CD4-positive, alpha-beta T cell (primary cell): ENCODE data around the gene USP40. TPM values are rescaled to one million over a fixed set of nuclear protein-coding genes. Genes with fewer than 3 reads are reported as not detected.

Experiments used
- ATAC-seq: fragments of 200-7000 bp; cut with Tn5 transposase; one replicate; pipeline ENCODE4 v1.10.0; 2022; ENCODE audit warnings: mild to moderate bottlenecking; ENCODE audit not compliant: poor library complexity
- CTCF ChIA-PET: fragments of 350-600 bp; sonication (Branson Sonifier 250); formaldehyde crosslinking; loops from one replicate; lab custom pipeline; 2021; ENCODE audit warnings: antibody characterized with exemption, inconsistent platforms; lab: Charles Lee
- POLR2A ChIA-PET: fragments of 350-600 bp; sonication (Branson Sonifier 250); formaldehyde crosslinking; loops from one replicate; lab custom pipeline; 2021; ENCODE audit warnings: antibody characterized with exemption, inconsistent platforms; lab: Charles Lee
- DNase-seq, 14 experiments: peaks; one replicate each; pipeline ENCODE4 v3.0.0-alpha.2; 2013 to 2020; ENCODE audit warnings: mixed read lengths in 2 of 14
- H3K27ac ChIP-seq, 2 donors: one replicate each; pipeline versions ENCODE4 v1.5.1 to v1.7.0; 2013; ENCODE audit warnings: low read length in 2 of 2, low read depth in 1 of 2, mild to moderate bottlenecking in 1 of 2
- H3K27me3 ChIP-seq, 2 experiments: 1 replicate in 1 of 2; 2 replicates in 1 of 2; pipeline versions ENCODE4 v1.6.1 to v1.7.0; 2013; ENCODE audit warnings: low read length in 2 of 2, control low read depth in 1 of 2, mild to moderate bottlenecking in 1 of 2, moderate library complexity in 1 of 2; ENCODE audit not compliant: insufficient read depth in 2 of 2, control insufficient read depth in 1 of 2
- H3K36me3 ChIP-seq: one replicate; pipeline ENCODE4 v1.6.1; 2013; ENCODE audit warnings: low read length, control low read depth; ENCODE audit not compliant: insufficient read depth
- H3K4me1 ChIP-seq: one replicate; pipeline ENCODE4 v1.6.1; 2013; ENCODE audit warnings: low read length, control low read depth; ENCODE audit not compliant: insufficient read depth
- H3K4me3 ChIP-seq: one replicate; pipeline ENCODE4 v1.5.1; 2013; ENCODE audit warnings: mild to moderate bottlenecking, low read length, moderate library complexity
- H3K9me3 ChIP-seq, 2 experiments: 1 replicate in 1 of 2; 2 replicates in 1 of 2; pipeline versions ENCODE4 v1.6.1 to v1.7.0; 2013; ENCODE audit warnings: low read length in 2 of 2, mild to moderate bottlenecking in 2 of 2, control low read depth in 1 of 2, moderate library complexity in 1 of 2; ENCODE audit not compliant: control insufficient read depth in 1 of 2, insufficient read depth in 1 of 2
- H3K27ac Mint-ChIP-seq: one replicate; pipeline ENCODE4 v1.8.0; 2020; ENCODE audit warnings: mixed read lengths
- H3K27me3 Mint-ChIP-seq: one replicate; pipeline ENCODE4 v1.8.0; 2021; ENCODE audit warnings: mixed read lengths
- H3K36me3 Mint-ChIP-seq: one replicate; pipeline ENCODE4 v1.8.0; 2021; ENCODE audit warnings: low read depth, mixed read lengths
- H3K4me1 Mint-ChIP-seq: one replicate; pipeline ENCODE4 v1.8.0; 2021; ENCODE audit warnings: low read depth, mixed read lengths
- H3K4me3 Mint-ChIP-seq: one replicate; pipeline ENCODE4 v1.8.0; 2020; ENCODE audit warnings: mild to moderate bottlenecking, mixed read lengths
- H3K9me3 Mint-ChIP-seq: one replicate; pipeline ENCODE4 v1.8.0; 2020; ENCODE audit warnings: mixed read lengths
- CTCF ChIP-seq: fragments of 200-600 bp; IDR thresholded peaks from one replicate; pipeline ENCODE4 v1.8.0; 2022; ENCODE audit warnings: antibody characterized with exemption, mild to moderate bottlenecking
- intact Hi-C, 2 experiments: fragments of 100-400 bp; cut with DNase I in 1 of 2; cut with micrococcal nuclease in 1 of 2; formaldehyde crosslinking; loops; one replicate each; pipeline versions ENCODE4 v1.15.1 to v1.9.0; 2023 to 2025; cut with DNase I, micrococcal nuclease
- total RNA-seq, 174 experiments: library from RNA in 2 of 174; stranded (reverse) in 2 of 174; gene quantifications; one replicate each; pipeline ENCODE4 v1.2.3 and lab custom pipeline; 2021 to 2026

The USP40 gene
- total RNA-seq, 2 experiments from 2014 or later: 7.2 to 8.7 TPM

- intact Hi-C loops: loop anchor here in 1 of 2 experiments (5.0 kb wide), 1 partner anchor 1648 kb away; the partner anchor contains the start of gene PDE6D
- no peak overlapping the region for H3K4me3 Mint-ChIP-seq
- DNase-seq (no peak), ATAC-seq (no peak)
- Histone ChIP-seq H3K4me3 (no peak overlapping the region), H3K4me1 (peaks cover 36% of the 10 kb centered on the region), H3K27ac (no peak overlapping the region), H3K36me3 (peaks cover 13% of the 10 kb centered on the region), H3K9me3 (no peaks in the 10 kb centered on the region), H3K27me3 (no peaks in the 10 kb centered on the region)
- peaks cover 79% of the 10 kb centered on the region for H3K4me1 Mint-ChIP-seq
- ChIA-PET POLR2A (interaction anchor here (8.1 kb wide), 1 partner anchor 10 kb away, joined by 55 read pairs; no protein-coding TSS in a partner anchor), CTCF (interaction anchor here (1.0 to 1.5 kb wide), 2 partner anchors 13 to 26 kb away, joined by 3 to 6 read pairs; no protein-coding TSS in a partner anchor)
- no peaks in the 10 kb centered on the region for H3K27me3 Mint-ChIP-seq
- H3K36me3 Mint-ChIP-seq: peaks cover 76% of the 10 kb centered on the region
- TF ChIP-seq CTCF: no peak
- H3K27ac Mint-ChIP-seq: peak overlapping the region; percentile 71
- H3K9me3 Mint-ChIP-seq: peaks cover 4% of the 10 kb centered on the region
Measured at GRCh38 chr2:233430081-233430480, 136.5 kb downstream of the USP40 start.

GRCh38 chr2:233429175-233429897, 137.2 kb downstream of the USP40 start:
- ChIA-PET CTCF (interaction anchor here (1.0 to 1.5 kb wide), 2 partner anchors 14 to 25 kb away, joined by 3 to 6 read pairs; no protein-coding TSS in a partner anchor), POLR2A (interaction anchor here (8.1 kb wide), 1 partner anchor 9 kb away, joined by 55 read pairs; no protein-coding TSS in a partner anchor)
- H3K4me3 Mint-ChIP-seq: no peak overlapping the region
- peaks cover 4% of the 10 kb centered on the region for H3K9me3 Mint-ChIP-seq
- peaks cover 82% of the 10 kb centered on the region for H3K4me1 Mint-ChIP-seq
- DNase-seq (peak in 2 of 14 experiments; percentile 9 to 12), ATAC-seq (no peak)
- Histone ChIP-seq H3K27me3 (no peaks in the 10 kb centered on the region), H3K4me3 (no peak overlapping the region), H3K9me3 (no peaks in the 10 kb centered on the region), H3K36me3 (peaks cover 5% of the 10 kb centered on the region), H3K4me1 (peaks cover 41% of the 10 kb centered on the region), H3K27ac (no peak overlapping the region)
- peaks cover 70% of the 10 kb centered on the region for H3K36me3 Mint-ChIP-seq
- intact Hi-C loops: no loop called here
- TF ChIP-seq CTCF: no peak
- no peaks in the 10 kb centered on the region for H3K27me3 Mint-ChIP-seq
- peak overlapping the region; percentile 71 for H3K27ac Mint-ChIP-seq

- Mint-ChIP-seq H3K4me1 (peaks cover 85% of the 10 kb centered on the region), H3K9me3 (peaks cover 4% of the 10 kb centered on the region), H3K36me3 (peaks cover 68% of the 10 kb centered on the region), H3K27me3 (no peaks in the 10 kb centered on the region), H3K4me3 (no peak overlapping the region), H3K27ac (peak overlapping the region; percentile 24)
- POLR2A ChIA-PET: interaction anchor here (8.1 kb wide), 1 partner anchor 8 kb away, joined by 55 read pairs; no protein-coding TSS in a partner anchor
- TF ChIP-seq CTCF: no peak
- H3K36me3 ChIP-seq: peaks cover 3% of the 10 kb centered on the region
- H3K27ac ChIP-seq: no peak overlapping the region
- H3K9me3 ChIP-seq: no peaks in the 10 kb centered on the region
- DNase-seq (peak in 1 of 14 experiments; percentile 23), ATAC-seq (no peak)
- intact Hi-C loops: no loop called here
- no peaks in the 10 kb centered on the region for H3K27me3 ChIP-seq
- peaks cover 50% of the 10 kb centered on the region for H3K4me1 ChIP-seq
- H3K4me3 ChIP-seq: no peak overlapping the region
- CTCF ChIA-PET: interaction anchor here (0.5 to 1.1 kb wide), 2 partner anchors 15 to 737 kb away, joined by 3 to 4 read pairs; no protein-coding TSS in a partner anchor
Measured at GRCh38 chr2:233428438-233428837, 138.1 kb downstream of the USP40 start.
